Mononuclear cell (primary cell): ENCODE results near the gene HOXD10. TPM values are rescaled to one million over a fixed set of nuclear protein-coding genes. Genes with fewer than 3 reads are reported as not detected.

Experiments
- H3K27me3 ChIP-seq: 2 replicates; pipeline ENCODE4 v1.6.0; 2011; ENCODE audit warnings: low read length, control low read depth; ENCODE audit not compliant: insufficient read depth
- H3K4me1 ChIP-seq: 2 replicates; pipeline ENCODE4 v1.5.1; 2011; ENCODE audit warnings: mild to moderate bottlenecking, low read length, control low read depth; ENCODE audit not compliant: insufficient read depth
- H3K4me3 ChIP-seq: 2 replicates; pipeline ENCODE4 v1.5.1; 2011; ENCODE audit warnings: mild to moderate bottlenecking, low read length, moderate library complexity
- H3K9me3 ChIP-seq: 2 replicates; pipeline ENCODE4 v1.5.1; 2011; ENCODE audit warnings: low read depth, mild to moderate bottlenecking, control low read depth, low read length
- total RNA-seq: library from RNA; depleted of rRNA; stranded (reverse); fragments of >200 nt; gene quantifications from one replicate; pipeline ENCODE4 v1.2.3, GENCODE V29; 2012

HOXD10 gene
- total RNA-seq, 1 donor: not detected

DNA sequence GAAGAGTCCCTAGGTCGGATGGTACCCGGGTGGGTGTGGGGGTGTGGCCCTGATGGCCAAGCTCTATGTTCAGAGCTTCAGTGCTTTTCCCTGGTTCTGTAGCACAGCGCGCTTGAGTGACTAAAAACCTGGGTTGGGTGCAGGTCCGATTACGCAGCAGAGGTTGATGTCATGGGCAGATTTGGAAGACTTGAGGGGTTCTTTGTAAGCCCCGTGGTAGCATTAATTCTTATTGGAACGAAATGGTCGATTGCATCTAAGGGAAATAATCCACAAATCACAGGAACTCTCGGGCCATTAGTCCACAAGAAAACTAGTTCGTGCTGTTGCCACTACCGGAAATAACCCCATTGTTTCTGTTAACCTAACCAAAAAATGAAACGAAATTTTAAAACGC lies 21.9 kb downstream of the HOXD10 start:
- no peak overlapping the region for H3K4me3 ChIP-seq
- peaks cover 18% of the 10 kb centered on the region for H3K4me1 ChIP-seq
- H3K9me3 ChIP-seq: no peaks in the 10 kb centered on the region
- peaks cover 99% of the 10 kb centered on the region for H3K27me3 ChIP-seq

DNA sequence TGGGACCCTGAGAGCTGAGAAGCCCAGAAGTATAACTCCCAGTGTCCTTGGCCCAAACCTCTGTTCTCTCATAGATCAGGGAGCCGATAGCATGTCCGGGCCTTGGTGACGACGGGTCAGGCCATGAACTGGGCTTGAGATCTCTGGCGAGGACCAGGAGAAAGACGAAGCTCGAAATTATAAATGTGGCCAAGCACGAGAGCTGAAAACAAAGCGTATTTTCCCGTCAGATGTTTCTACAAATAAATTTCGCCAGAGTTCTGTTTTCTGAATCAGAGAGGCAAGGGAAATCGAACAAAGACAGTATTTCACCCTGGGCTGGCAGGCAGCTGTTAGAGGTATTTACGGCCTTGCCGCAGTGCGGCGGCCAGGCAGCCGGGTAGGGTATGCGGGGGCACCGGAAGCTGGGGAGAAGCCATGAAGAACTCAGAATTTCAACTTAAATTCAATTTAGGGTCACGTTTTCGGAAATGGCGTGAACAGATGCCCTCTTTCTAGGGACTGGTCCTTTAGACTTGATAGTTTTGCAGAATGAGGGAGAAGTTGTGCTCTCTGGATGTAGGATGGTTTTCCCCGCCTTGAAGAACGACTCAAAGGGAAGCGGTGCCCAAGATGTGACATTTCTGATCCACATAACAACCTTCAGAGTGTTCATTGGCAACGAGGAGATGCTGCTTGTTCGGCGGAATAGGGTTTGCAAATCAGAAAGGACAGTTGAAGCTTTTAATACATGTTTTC lies 22.5 kb downstream of the HOXD10 start:
- Histone ChIP-seq H3K27me3 (peaks cover 99% of the 10 kb centered on the region), H3K4me3 (no peak overlapping the region), H3K4me1 (peaks cover 18% of the 10 kb centered on the region), H3K9me3 (no peaks in the 10 kb centered on the region)

DNA sequence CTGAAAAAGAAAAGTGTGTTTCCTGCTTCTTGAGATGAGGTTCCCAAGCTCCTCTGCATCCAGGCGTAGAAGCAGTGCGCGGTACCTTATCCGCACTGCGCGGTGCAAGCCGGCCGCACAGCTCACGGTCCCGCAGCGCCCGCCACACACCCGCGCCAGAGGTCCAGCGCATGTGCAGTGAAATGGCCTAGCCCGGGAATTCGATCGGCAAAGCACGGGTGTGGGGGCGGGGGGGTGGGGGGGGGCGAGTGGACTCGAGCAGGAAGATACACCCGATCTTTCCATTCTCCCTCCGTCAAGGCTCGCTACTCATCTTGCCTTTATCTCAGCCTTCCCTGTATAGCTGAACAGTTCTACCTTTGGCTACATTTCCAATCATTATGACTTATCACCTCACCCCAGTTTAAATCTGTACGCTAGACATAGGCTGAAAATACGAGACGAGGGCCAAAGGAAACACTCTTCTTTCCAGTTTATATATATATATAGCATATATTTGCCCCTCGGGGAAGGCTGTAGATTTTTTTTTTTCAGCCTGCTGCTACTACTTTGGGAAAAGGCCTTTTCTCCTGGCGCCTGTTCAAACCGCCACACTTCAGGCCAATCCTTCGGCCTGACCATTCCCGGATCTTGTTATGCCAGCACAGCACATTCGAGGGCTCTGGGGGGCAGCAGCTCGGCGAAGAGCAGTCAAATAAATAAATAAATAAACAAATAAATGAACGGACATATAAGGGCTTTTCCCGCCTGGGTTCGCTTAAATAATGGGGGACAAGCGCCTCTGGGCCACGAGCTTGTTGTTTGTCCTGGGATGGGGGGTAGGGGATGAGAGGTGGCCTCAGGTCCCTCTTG lies 23.3 kb downstream of the HOXD10 start:
- Histone ChIP-seq H3K27me3 (peaks cover 96% of the 10 kb centered on the region), H3K9me3 (no peaks in the 10 kb centered on the region), H3K4me3 (no peak overlapping the region), H3K4me1 (peaks cover 18% of the 10 kb centered on the region)

DNA sequence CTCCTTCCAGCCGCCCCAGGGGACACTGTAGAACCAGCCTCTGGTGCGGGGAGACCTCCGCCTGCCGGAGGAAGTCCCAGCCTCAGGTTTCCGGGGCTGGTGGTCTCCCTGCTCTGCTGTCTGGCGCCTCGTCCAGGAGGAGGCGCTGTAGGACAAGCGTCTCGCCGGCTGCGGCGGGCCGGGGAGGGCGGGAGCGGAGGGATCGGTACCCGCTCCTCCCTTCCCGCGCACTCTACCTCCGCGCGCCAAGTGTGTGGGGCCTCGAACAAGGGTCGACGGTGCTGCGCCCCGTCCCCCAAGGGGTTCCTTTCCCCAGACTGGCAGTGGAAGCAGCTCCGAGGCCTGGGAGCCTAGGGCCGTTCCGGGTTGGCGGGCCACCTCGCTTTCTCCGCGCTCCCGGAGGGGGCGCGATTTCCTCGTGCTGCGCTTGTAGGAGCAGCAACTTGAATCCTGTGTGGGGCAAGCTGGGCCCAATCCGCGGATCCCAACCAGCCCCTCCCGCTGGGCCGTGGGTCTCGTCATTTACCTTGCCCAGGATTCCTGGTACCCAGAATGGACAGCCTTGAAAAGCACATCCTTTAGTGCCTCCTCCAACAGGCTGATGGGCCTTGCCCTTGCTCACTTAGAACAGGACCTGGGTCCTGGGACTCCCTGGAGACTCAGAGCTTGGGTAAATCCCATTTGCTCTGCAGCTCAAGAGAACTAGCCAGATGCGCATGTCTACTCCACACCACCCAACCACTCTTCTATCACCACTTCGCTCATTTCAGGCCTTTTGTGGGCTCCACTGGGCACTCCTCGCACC lies 24.1 kb downstream of the HOXD10 start:
- H3K4me3 ChIP-seq: no peak overlapping the region
- peaks cover 96% of the 10 kb centered on the region for H3K27me3 ChIP-seq
- no peaks in the 10 kb centered on the region for H3K9me3 ChIP-seq
- peaks cover 18% of the 10 kb centered on the region for H3K4me1 ChIP-seq

DNA sequence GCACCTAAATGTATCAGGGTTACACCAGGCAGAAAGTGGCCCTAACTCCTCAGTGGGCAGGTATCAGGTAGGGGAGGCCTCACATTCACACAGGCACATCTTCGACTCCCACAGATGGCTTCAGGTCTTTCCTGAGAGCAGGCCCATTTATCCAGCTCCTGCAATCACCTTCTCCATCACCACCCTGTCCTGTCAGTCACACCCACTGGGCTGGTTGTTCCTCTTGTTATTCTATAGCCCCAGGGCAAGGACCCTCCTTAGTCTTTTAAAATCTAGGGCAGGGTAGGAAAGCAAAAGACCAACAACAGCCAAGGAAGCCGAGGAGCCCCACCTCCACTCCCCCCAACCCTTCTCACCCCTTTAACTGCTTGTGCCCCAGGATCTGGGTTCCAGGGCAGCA lies 25.7 kb downstream of the HOXD10 start:
- no peak overlapping the region for H3K4me3 ChIP-seq

DNA sequence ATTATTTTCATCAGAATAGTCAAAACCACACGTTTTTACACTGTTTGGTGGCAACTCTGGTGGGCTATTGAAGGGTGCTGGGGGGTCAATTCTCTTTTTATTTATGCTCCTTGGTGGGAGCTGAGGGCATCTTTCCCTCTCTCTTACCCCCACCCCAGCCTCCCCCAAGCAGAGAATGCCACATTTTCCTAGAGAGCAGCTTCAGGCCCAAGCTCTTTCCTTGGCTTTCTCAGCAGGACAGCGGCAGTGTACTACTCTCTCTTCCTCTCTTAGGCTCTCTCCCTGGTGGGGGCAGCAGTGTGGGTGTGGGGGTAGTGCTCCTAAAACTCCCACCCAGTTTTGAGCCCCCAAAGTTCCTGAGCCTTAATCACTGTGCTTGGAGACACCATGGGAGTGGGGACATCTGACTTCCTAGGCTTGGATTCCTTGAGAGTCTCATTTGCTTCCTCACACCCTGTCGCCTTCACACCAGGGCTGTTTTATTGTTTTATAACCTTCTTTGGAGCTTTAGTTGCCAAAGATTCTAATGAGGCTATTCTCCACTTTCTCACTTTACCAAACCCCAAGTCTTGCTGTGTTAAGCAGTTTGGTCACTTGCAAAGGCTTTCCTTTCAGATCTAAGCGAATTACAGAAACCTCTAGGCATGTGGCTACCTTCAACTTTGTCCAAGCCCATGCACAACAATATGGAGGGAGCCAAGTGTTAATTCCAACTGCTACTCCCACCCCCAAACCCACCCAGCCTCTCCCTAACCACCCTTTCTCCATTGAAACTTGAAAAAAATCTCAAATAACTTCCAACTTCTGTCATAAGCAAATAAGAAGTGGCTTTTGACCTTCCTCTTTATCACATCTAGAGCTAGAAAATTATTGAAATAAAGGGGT lies 28.7 kb downstream of the HOXD10 start:
- H3K9me3 ChIP-seq: no peaks in the 10 kb centered on the region
- H3K4me3 ChIP-seq: no peak overlapping the region
- H3K27me3 ChIP-seq: peaks cover 96% of the 10 kb centered on the region
- peaks cover 7% of the 10 kb centered on the region for H3K4me1 ChIP-seq

More for the DNA sequence above, 25.7 kb downstream of the HOXD10 start:
- Histone ChIP-seq H3K4me1 (peaks cover 11% of the 10 kb centered on the region), H3K9me3 (no peaks in the 10 kb centered on the region), H3K27me3 (peaks cover 96% of the 10 kb centered on the region)

DNA sequence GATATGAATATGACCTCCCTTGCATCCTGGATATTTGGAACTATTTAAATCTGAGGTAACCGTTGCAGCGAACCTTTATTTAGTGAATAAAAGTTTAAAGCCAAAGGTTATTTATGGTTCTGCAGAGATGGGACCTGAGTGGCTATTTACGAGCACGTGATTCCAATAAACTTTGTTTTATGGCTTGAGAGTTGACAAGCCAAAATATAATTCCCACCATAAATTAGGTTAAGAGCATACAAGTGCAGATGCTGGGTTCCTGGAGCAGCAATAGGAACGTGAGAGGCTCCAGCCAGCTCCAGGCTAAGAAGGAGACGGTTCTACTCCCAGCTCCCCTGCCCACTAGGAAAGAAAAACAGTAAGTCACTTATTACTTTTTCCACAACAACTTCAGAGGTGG lies 29.5 kb downstream of the HOXD10 start:
- Histone ChIP-seq H3K4me1 (peaks cover under 1% of the 10 kb centered on the region), H3K9me3 (no peaks in the 10 kb centered on the region), H3K27me3 (peaks cover 96% of the 10 kb centered on the region), H3K4me3 (no peak overlapping the region)

DNA sequence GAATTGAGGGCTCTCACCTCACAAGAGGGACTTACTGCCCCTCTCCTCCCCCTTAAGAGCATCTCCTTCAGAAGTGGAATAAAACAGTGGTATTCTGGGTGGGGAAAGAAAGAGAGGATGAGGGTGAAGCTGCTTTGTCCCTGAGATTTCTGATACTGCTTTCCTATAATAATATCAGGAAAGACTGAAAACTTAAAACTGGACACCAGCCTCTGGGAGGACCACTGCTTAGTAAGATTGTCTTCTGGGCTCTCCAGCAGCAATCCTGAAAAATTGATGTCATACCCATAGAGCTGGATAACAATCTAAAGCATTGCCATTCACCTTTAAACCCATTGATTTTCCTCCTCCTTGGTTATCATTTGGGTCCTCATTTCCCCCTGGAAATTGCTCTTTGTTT lies 30.1 kb downstream of the HOXD10 start:
- H3K4me3 ChIP-seq: no peak overlapping the region
- H3K4me1 ChIP-seq: no peaks in the 10 kb centered on the region
- H3K27me3 ChIP-seq: peaks cover 96% of the 10 kb centered on the region
- H3K9me3 ChIP-seq: no peaks in the 10 kb centered on the region

DNA sequence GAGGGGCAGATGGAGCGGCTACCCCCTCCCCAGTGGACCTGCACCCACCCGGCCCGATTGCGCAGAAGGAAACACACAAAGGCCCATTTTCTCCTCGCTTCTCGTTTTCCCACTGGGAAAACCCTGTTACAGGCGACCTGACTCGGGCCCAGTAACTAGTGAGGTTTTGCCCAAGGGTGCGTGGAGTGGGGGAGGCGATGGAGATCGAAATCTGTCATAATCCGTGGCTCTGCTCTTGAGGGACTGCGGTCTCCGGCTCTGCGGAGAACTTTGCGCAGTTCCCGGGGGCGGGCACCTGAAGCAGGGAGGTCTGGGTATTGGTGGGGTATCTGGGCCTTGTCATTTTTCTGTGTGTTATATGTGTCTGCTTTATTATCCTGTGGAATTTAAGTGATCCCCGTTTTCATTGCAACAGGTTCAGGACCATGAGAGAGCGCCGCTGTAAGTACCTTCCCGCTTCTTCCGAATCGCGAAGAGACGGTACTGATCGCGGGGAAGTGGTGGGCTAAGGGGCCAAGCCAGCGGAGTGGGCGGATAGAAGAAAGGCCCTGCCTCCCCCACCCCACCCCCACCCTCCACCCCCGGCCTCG lies 30.7 kb downstream of the HOXD10 start:
- no peaks in the 10 kb centered on the region for H3K4me1 ChIP-seq
- no peak overlapping the region for H3K4me3 ChIP-seq
- peaks cover 93% of the 10 kb centered on the region for H3K27me3 ChIP-seq
- H3K9me3 ChIP-seq: no peaks in the 10 kb centered on the region

DNA sequence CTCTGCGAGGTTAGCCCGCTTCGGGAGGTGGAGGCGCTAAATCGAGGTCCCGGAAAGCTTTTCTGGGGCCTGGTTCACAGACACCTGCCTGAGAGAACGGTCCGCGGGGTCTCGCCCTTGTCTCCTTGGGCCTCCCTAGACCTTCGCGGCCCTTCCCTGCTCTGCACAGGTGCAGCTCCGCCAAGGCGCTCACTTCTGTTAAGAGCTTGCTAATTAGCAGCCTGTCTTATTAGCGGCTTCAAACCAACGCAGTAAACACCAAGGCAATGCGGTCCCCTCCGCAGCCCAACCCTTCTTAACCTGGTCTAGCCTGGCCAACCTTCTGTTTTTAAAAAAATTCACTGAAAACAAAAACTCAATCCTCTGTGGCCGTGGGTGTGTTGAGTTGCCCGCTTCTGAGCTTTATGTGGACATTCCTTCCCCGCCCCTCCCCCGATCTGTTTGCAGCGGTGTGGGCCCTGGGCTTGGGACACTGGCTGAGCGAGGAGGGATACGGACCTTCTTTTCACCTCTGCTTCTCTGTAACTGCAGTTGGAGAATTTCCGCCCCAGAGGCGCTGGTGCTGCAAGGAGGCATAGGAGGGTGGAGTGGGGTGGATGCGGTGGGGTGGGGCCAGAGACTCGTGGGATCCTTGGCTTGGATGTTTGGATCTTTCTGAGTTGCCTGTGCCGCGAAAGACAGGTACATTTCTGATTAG lies 31.4 kb downstream of the HOXD10 start:
- Histone ChIP-seq H3K4me1 (no peaks in the 10 kb centered on the region), H3K4me3 (no peak overlapping the region), H3K9me3 (no peaks in the 10 kb centered on the region), H3K27me3 (peaks cover 93% of the 10 kb centered on the region)

DNA sequence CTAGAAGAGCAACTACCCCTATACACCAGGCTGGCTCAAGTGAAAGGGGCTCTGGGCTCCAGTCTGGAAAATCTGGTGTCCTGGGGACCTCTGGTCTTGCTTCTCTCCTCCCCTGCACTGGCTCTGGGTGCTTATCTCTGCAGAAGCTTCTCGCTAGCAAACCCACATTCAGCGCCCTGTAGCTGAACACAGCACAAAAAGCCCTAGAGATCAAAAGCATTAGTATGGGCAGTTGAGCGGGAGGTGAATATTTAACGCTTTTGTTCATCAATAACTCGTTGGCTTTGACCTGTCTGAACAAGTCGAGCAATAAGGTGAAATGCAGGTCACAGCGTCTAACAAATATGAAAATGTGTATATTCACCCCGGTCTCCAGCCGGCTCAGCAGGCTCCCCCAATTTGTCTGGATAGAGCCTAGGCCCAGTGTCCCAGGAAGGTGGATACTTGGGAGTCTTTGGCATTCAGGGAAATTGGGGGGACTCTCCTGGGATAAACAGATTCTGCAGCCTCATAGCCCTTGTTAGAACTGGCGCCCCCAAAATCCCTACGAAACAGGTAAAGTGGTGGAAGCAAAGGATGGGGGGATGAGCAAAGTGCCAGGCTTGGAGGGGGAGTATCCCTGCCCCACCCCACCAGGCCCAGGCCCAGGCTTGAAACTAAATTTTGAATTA lies 32.3 kb downstream of the HOXD10 start:
- H3K27me3 ChIP-seq: peaks cover 93% of the 10 kb centered on the region
- H3K9me3 ChIP-seq: no peaks in the 10 kb centered on the region
- no peak overlapping the region for H3K4me3 ChIP-seq
- H3K4me1 ChIP-seq: no peaks in the 10 kb centered on the region

DNA sequence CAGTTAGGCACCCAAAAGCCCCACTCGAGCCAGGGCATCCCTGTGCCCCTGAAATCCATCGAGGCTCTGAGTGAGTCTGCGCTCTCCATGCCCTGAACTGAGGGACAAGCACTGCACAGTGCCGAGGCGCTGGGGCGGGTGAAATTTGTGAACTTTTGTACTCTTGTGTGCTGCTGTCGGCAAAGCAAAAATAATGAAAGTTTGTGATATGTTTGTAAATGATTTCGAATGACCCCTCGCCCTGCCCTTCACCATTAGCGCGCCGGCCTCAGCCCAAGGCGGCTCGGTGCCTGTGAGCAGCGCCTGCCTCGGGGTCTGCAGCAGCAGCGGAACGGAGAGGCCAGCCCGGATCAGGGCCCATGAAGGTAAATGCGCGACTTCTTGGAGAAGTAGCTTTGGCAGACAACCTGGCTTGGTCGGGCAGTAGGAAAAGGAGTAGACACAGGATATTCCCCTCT lies 32.9 kb downstream of the HOXD10 start:
- peaks cover 95% of the 10 kb centered on the region for H3K27me3 ChIP-seq
- H3K9me3 ChIP-seq: no peaks in the 10 kb centered on the region
- H3K4me1 ChIP-seq: no peaks in the 10 kb centered on the region

DNA sequence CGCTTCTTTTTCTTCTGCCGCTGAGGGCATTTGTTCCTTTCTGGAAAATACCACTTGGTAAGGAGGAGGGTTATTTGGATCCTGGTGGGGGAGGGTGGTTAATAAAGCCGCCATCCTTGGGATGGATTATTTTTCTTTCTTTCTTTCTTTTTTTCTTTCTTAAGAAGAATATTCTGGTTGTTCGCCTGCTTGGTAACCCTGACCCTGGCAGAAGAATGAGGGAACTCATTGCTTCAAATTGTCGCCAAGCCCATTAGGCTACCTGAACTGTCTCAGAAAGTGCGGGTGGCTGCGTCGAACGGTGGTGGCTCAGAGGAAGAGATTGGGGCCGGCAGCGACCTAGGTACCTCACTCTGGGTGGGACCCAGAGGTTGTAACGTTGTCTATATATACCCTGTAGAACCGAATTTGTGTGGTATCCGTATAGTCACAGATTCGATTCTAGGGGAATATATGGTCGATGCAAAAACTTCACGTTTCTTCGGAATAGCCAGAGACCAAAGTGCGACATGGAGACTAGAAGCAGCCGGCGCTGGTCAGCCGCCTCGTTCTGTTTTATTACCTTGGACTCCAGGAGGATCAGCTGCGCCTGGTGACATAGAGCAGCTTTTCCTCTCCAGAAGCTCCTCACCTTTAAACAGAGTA lies 33.5 kb downstream of the HOXD10 start:
- H3K27me3 ChIP-seq: peaks cover 95% of the 10 kb centered on the region
- no peak overlapping the region for H3K4me3 ChIP-seq
- no peaks in the 10 kb centered on the region for H3K9me3 ChIP-seq
- H3K4me1 ChIP-seq: no peaks in the 10 kb centered on the region

More for the DNA sequence above, 32.9 kb downstream of the HOXD10 start:
- no peak overlapping the region for H3K4me3 ChIP-seq
